Measurements from ENCODE around the gene MCF2L2. TPM values are rescaled to one million over a fixed set of nuclear protein-coding genes. Genes with fewer than 3 reads are reported as not detected.
A peak's percentile ranks its signal among the peaks of the same experiment; 100 is the strongest.

The MCF2L2 gene
- total RNA-seq, 1 donor from 2014 or later: 0.62 TPM

DNA sequence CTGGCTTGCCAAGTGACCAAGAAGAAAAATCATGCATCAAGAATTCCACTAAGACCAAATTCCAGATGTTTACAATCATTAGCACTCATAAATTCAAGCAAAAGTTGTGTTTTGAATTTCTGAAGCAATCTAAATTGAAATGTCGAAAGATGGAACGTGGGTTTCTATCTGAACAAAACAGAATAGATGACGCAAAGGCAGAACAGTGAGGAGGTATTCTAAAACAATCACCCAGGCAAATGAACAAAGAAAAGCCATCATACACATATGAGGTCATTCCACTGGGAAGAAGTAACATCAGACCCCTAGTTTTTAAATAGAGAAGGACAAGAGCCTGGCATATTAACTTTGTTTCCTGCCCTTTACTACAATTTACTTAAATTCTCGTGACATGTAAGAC, 58.0 kb downstream of the MCF2L2 start:
- H3K4me1 ChIP-seq: peaks cover 25% of the 10 kb centered on the region
- peak overlapping the region; percentile 12 for H3K27ac ChIP-seq
- ATAC-seq: peak; percentile 35 to 54
- DNase-seq: no peak
- TF ChIP-seq, protein P1, sequence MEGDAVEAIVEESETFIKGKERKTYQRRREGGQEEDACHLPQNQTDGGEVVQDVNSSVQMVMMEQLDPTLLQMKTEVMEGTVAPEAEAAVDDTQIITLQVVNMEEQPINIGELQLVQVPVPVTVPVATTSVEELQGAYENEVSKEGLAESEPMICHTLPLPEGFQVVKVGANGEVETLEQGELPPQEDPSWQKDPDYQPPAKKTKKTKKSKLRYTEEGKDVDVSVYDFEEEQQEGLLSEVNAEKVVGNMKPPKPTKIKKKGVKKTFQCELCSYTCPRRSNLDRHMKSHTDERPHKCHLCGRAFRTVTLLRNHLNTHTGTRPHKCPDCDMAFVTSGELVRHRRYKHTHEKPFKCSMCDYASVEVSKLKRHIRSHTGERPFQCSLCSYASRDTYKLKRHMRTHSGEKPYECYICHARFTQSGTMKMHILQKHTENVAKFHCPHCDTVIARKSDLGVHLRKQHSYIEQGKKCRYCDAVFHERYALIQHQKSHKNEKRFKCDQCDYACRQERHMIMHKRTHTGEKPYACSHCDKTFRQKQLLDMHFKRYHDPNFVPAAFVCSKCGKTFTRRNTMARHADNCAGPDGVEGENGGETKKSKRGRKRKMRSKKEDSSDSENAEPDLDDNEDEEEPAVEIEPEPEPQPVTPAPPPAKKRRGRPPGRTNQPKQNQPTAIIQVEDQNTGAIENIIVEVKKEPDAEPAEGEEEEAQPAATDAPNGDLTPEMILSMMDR (IDR thresholded peaks at IDR 0.05): no peak
- no peaks in the 10 kb centered on the region for H3K9me3 ChIP-seq
- no peaks in the 10 kb centered on the region for H3K36me3 ChIP-seq
- H3K27me3 ChIP-seq (ENCODE audit: low read depth): no peaks in the 10 kb centered on the region
- intact Hi-C loops (cut with DNase I): no loop called here
- no peak overlapping the region for H3K4me3 ChIP-seq

DNA sequence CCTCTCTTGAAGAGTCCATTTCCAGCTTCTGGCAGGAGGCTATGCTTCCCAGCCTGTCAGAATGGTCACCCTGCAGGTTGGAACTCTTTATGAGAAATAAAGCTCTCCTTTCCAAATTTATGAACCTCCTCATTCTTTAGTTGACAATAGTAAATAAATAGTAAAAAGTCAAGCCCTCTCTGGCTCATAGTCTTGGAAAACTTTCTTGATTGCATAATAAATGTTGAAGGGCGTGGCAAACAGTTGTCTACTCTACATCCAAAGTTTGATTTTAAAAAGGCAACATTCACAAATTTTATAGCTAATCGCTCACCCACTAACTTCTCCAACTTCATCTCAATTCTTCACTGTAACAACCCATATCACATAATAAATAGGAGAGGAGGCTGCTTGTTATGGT, 58.8 kb downstream of the MCF2L2 start:
- ATAC-seq (no peak), DNase-seq (no peak)
- intact Hi-C loops (cut with DNase I): no loop called here
- peak overlapping the region; percentile 12 for H3K27ac ChIP-seq
- TF ChIP-seq, protein P1 (IDR thresholded peaks at IDR 0.05): no peak
- no peaks in the 10 kb centered on the region for H3K9me3 ChIP-seq
- H3K27me3 ChIP-seq (ENCODE audit: low read depth): no peaks in the 10 kb centered on the region
- H3K4me1 ChIP-seq: peaks cover 20% of the 10 kb centered on the region
- H3K4me3 ChIP-seq: no peak overlapping the region
- H3K36me3 ChIP-seq: no peaks in the 10 kb centered on the region

DNA sequence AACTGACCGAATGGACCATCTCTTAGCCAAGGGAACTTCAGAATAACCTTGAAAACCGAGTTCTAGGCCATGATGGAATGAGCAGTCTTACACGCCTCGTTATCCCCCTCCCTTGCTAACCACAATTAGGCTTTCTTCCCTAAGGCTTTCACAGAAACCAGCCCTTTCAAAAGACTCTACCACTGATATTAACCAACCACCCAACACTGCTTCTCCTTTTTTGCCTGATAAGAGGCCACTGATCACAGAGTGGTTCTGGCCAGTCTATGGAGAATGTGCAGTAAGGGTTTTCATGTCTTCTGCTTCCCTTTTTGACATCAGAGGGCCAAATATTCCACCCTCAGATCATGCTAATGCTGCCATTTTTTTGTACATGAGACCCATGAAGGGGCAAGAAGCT, 59.3 kb downstream of the MCF2L2 start:
- Histone ChIP-seq H3K36me3 (no peaks in the 10 kb centered on the region), H3K27me3 (ENCODE audit: low read depth) (no peaks in the 10 kb centered on the region), H3K9me3 (no peaks in the 10 kb centered on the region), H3K27ac (no peak overlapping the region), H3K4me3 (no peak overlapping the region), H3K4me1 (peaks cover 20% of the 10 kb centered on the region)
- intact Hi-C loops (cut with DNase I): no loop called here
- TF ChIP-seq, protein P1 (IDR thresholded peaks at IDR 0.05): no peak
- ATAC-seq (peak; percentile 68 to 81), DNase-seq (no peak)

DNA sequence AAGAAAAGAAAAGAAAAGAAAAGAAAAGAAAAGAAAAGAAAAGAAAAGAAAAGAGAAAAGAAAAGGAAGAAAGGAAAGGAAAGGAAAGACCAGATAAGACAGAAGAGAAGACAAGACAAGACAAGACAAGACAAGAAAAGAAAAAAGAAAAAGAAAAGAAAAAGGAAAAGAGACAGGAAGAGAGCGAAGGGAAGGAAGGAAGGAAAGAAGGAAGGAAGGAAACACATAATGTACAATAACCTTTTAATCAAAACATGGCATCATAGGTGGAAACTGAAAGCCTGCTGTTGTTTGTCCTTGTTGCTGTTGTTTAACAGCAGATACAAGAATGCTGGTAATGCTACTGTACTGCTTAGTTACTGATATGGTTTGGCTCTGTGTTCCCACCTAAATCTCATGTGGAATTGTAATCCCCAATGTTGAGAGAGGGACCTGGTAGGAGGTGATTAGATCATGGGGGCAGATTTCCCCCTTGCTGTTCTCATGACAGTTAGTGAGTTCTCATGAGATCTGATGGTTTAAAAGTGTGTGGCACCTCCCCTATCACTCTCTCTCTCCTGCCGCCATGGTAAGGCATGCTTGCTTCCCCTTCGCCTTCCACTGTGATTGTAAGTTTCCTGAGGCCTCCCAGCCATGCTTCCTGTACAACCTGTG, 67.3 kb downstream of the MCF2L2 start:
- intact Hi-C loops (cut with DNase I): no loop called here
- no peak for ATAC-seq
- Histone ChIP-seq H3K9me3 (no peaks in the 10 kb centered on the region), H3K27me3 (ENCODE audit: low read depth) (no peaks in the 10 kb centered on the region), H3K27ac (no peak overlapping the region), H3K4me3 (no peak overlapping the region), H3K36me3 (no peaks in the 10 kb centered on the region), H3K4me1 (no peaks in the 10 kb centered on the region)
- DNase-seq: no peak
- TF ChIP-seq, protein P1 (IDR thresholded peaks at IDR 0.05): no peak

DNA sequence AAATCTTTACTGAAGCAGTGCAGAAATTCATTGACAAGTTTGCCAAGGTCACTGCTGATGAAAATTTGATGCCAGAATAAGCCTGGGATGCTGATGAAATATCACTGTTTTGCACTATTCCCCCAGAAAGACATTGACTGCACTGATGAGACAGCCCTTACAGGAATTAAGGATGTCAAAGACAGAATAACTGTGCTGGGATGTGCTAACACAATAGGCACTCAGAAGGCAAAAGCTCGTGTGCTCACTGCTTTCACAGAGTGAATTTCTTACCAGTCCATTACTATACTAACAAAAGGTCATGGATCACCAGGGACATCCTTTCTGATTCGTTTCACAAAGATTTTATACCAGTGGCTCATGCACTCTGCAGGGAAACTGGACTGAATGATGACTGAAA, 69.4 kb downstream of the MCF2L2 start:
- TF ChIP-seq, protein P1 (IDR thresholded peaks at IDR 0.05): no peak
- intact Hi-C loops (cut with DNase I): no loop called here
- DNase-seq (no peak), ATAC-seq (no peak)
- Histone ChIP-seq H3K4me3 (no peak overlapping the region), H3K4me1 (no peaks in the 10 kb centered on the region), H3K27me3 (ENCODE audit: low read depth) (no peaks in the 10 kb centered on the region), H3K36me3 (no peaks in the 10 kb centered on the region), H3K9me3 (no peaks in the 10 kb centered on the region), H3K27ac (no peak overlapping the region)
